ENCODE results near the gene PSMB7.

PSMB7 gene

GRCh38 chr9:124373851-124374250 lies 41.4 kb downstream of the PSMB7 start:
- peak; percentile 91 for TF ChIP-seq ZNF146 (tag by site-specific recombination; IDR thresholded peaks at IDR 0.05)
- no peak for TF ChIP-seq FEZF1 (tag by site-specific recombination; IDR thresholded peaks at IDR 0.05)
- no peak for TF ChIP-seq ZBTB10 (tag by site-specific recombination; IDR thresholded peaks at IDR 0.05)
- TF ChIP-seq ZNF549 (tag by site-specific recombination; IDR thresholded peaks at IDR 0.05), result no peak
- TF ChIP-seq ZNF404 (tag by site-specific recombination; IDR thresholded peaks at IDR 0.05), result no peak
- TF ChIP-seq SCRT2 (tag by site-specific recombination; IDR thresholded peaks at IDR 0.05), result no peak
- no peak for TF ChIP-seq ZFP3 (tag by site-specific recombination; IDR thresholded peaks at IDR 0.05; ENCODE audit: low read depth)
- no peak for TF ChIP-seq ZNF785 (tag by site-specific recombination; IDR thresholded peaks at IDR 0.05)
- TF ChIP-seq ZNF121 (tag by site-specific recombination; IDR thresholded peaks at IDR 0.05), result no peak
- Histone ChIP-seq H3K27ac (ENCODE audit: extremely low read depth, low read depth, low read length) (no peak overlapping the region), H3K4me1 (ENCODE audit: control insufficient read depth, insufficient read depth, low read length) (peaks cover 2% of the 10 kb centered on the region; the same call in 1 of the 2 replicates), H3K4me3 (ENCODE audit: low read depth, low read length) (no peak overlapping the region), H3K36me3 (ENCODE audit: control insufficient read depth in 2 of 2, insufficient read depth in 1 of 2, low read length in 2 of 2) (peaks cover 0 to 21% of the 10 kb centered on the region in 2 experiments; a peak in 2 of 3 replicates), H3K9me3 (ENCODE audit: control insufficient read depth, insufficient read depth, low read depth, low read length) (no peaks in the 10 kb centered on the region)
- ChIA-PET POLR2A (no interaction called here), CTCF (interaction anchor here (0.9 to 1.2 kb wide), 4 partner anchors 10 to 251 kb away, joined by 3 to 6 read pairs (median 4); no protein-coding TSS in a partner anchor)

GRCh38 chr9:124373386-124373785 lies 41.9 kb downstream of the PSMB7 start:
- peaks cover 0 to 21% of the 10 kb centered on the region in 2 experiments; a peak in 2 of 3 replicates for H3K36me3 ChIP-seq (ENCODE audit: control insufficient read depth in 2 of 2, insufficient read depth in 1 of 2, low read length in 2 of 2)
- peaks cover 2% of the 10 kb centered on the region; the same call in 1 of the 2 replicates for H3K4me1 ChIP-seq (ENCODE audit: control insufficient read depth, insufficient read depth, low read length)
- no peak for TF ChIP-seq ZFP41 (tag by site-specific recombination; IDR thresholded peaks at IDR 0.05; ENCODE audit: borderline replicate concordance)
- TF ChIP-seq YY1 (tag by site-specific recombination; IDR thresholded peaks at IDR 0.05), result no peak
- TF ChIP-seq EGR2 (tag by site-specific recombination; IDR thresholded peaks at IDR 0.05; ENCODE audit: low read depth), result no peak
- TF ChIP-seq ZNF221 (tag by site-specific recombination; IDR thresholded peaks at IDR 0.05; ENCODE audit: borderline replicate concordance), result no peak
- no peak for TF ChIP-seq ZBTB1 (tag by site-specific recombination; IDR thresholded peaks at IDR 0.05)
- TF ChIP-seq ZNF37A (tag by site-specific recombination; IDR thresholded peaks at IDR 0.05), result no peak
- no peak for TF ChIP-seq GLI2 (tag by site-specific recombination; IDR thresholded peaks at IDR 0.05; ENCODE audit: borderline replicate concordance, low read depth)
- no peak for TF ChIP-seq ZNF266 (tag by site-specific recombination; IDR thresholded peaks at IDR 0.05; ENCODE audit: low read depth)
- no peak for TF ChIP-seq ZNF433 (tag by site-specific recombination; IDR thresholded peaks at IDR 0.05; ENCODE audit: low read depth)
- TF ChIP-seq ZNF24 (tag by site-specific recombination; IDR thresholded peaks at IDR 0.05), result no peak
- no peak for TF ChIP-seq ZNF639 (tag by site-specific recombination; IDR thresholded peaks at IDR 0.05)
- no peak for TF ChIP-seq ZNF140 (tag by site-specific recombination; IDR thresholded peaks at IDR 0.05)
- TF ChIP-seq ZNF677 (tag by site-specific recombination; IDR thresholded peaks at IDR 0.05), result no peak
- TF ChIP-seq KLF1 (tag by site-specific recombination; IDR thresholded peaks at IDR 0.05), result no peak
- TF ChIP-seq ZNF211 (tag by site-specific recombination; IDR thresholded peaks at IDR 0.05; ENCODE audit: low read depth), result no peak
- no peak for TF ChIP-seq ZNF366 (tag by site-specific recombination; conservative IDR thresholded peaks at IDR 0.05)
- TF ChIP-seq ZNF561 (tag by site-specific recombination; IDR thresholded peaks at IDR 0.05; ENCODE audit: borderline replicate concordance), result no peak
- no peak for TF ChIP-seq ZFP69B (tag by site-specific recombination; IDR thresholded peaks at IDR 0.05)
- no peak overlapping the region for H3K4me3 ChIP-seq (ENCODE audit: low read depth, low read length)
- H3K9me3 ChIP-seq (ENCODE audit: control insufficient read depth, insufficient read depth, low read depth, low read length), result no peaks in the 10 kb centered on the region
- no peak overlapping the region for H3K27ac ChIP-seq (ENCODE audit: extremely low read depth, low read depth, low read length)
- ChIA-PET CTCF (no interaction called here), POLR2A (no interaction called here)

Data from HEK293 (cell line).